Thyroid gland (tissue), 4 donors: ENCODE data around the gene SLC66A1.

Source experiments
- CTCF ChIP-seq, 6 experiments: fragments of 200-600 bp in 3 of 6; fragments of 450-650 bp in 3 of 6; sonication (generic) in 3 of 6; IDR thresholded peaks; one replicate each; pipeline ENCODE4 v1.5.1; 2016 to 2019; ENCODE audit warnings: antibody characterized with exemption in 6 of 6, mild to moderate bottlenecking in 2 of 6, inconsistent platforms in 1 of 6, moderate library complexity in 1 of 6
- POLR2A ChIP-seq, 2 donors: fragments of 450-650 bp; IDR thresholded peaks; one replicate each; pipeline ENCODE4 v1.6.1; 2017; ENCODE audit warnings: antibody characterized with exemption in 2 of 2, mild to moderate bottlenecking in 2 of 2, moderate library complexity in 1 of 2

GRCh38 chr1:19359357-19359756 is 47.2 kb downstream of the SLC66A1 start:
- TF ChIP-seq CTCF (IDR thresholded peaks at IDR 0.05): no peak
- no peak for TF ChIP-seq POLR2A (IDR thresholded peaks at IDR 0.05)
